WERI-Rb-1 (cell line): ENCODE data around the gene UST.
"Not testable (repeated sequence)": the region's sequence is repeated elsewhere in the genome, so short reads cannot be mapped to it uniquely, and the experiment has no call there.

ENCODE experiments used
- DNase-seq: peaks from one replicate; pipeline ENCODE4 v3.0.0-alpha.2; 2020
- H3K27ac ChIP-seq: fragments of 250-450 bp; sonication (Bioruptor Pico); 2 replicates; pipeline ENCODE4 v1.5.1; 2020; ENCODE audit warnings: mild to moderate bottlenecking, moderate library complexity
- H3K27me3 ChIP-seq: fragments of 250-450 bp; sonication (Bioruptor Pico); 2 replicates; pipeline ENCODE4 v1.5.1; 2021; ENCODE audit warnings: mild to moderate bottlenecking, low read depth, moderate library complexity; ENCODE audit not compliant: insufficient read depth, severe bottlenecking
- H3K36me3 ChIP-seq: fragments of 250-450 bp; sonication (Bioruptor Pico); 2 replicates; pipeline ENCODE4 v1.5.1; 2020; ENCODE audit warnings: mild to moderate bottlenecking, moderate library complexity
- H3K4me3 ChIP-seq: 2 replicates; pipeline ENCODE4 v1.5.1; 2011; ENCODE audit warnings: low read depth, mild to moderate bottlenecking, control low read depth, low read length
- H3K9me3 ChIP-seq: fragments of 250-450 bp; sonication (Bioruptor Pico); 2 replicates; pipeline ENCODE4 v1.5.1; 2021; ENCODE audit warnings: mild to moderate bottlenecking, moderate library complexity; ENCODE audit not compliant: severe bottlenecking
- CTCF ChIP-seq: IDR thresholded peaks from 2 replicates; pipeline ENCODE4 v1.5.1; 2011; ENCODE audit warnings: low read depth, mild to moderate bottlenecking, control low read depth, inconsistent platforms, low read length

UST gene

DNA sequence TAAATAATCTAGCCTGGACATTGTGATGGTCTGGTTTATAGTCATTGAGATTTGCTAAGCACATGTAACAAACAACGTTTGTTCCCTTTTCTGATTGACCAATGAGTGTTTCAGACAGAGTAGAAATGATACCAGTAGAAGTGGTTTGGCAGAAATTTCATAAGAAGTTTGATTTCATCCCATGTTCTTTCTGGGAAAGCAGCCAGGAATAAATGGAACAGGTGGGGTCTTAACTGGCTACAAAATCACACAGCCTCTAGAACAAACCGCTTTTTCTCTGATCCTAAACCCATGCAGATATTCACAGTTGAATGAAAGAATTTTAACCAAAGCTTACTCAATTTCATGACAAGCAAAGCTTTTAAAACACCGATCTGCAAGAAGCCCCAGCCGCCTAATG, 227.5 kb downstream of the UST start:
- no peak overlapping the region for H3K27ac ChIP-seq
- no peak for DNase-seq

DNA sequence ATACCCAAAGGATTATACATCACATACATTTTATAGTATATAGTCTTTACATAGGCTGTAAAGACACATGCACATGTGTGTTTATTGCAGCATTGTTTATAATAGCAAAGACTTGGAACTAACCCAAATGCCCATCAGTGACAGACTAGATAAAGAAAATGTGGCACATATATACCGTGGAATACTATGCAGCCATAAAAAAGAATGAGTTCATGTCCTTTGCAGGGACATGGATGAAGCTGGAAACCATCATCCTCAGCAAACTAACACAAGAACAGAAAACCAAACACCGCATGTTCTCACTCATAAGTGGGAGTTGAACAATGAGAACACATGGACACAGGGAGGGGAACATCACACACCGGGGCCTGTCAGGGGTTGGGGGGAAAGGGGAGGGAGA, 231.5 kb downstream of the UST start:
- H3K36me3 ChIP-seq, H3K27me3 ChIP-seq, H3K4me3 ChIP-seq, H3K9me3 ChIP-seq, DNase-seq, H3K27ac ChIP-seq: not testable (repeated sequence)

More for the DNA sequence above, 227.5 kb downstream of the UST start:
- TF ChIP-seq CTCF, result no peak
- H3K27me3 ChIP-seq, result no peaks in the 10 kb centered on the region
- no peaks in the 10 kb centered on the region for H3K9me3 ChIP-seq
- H3K4me3 ChIP-seq, result no peak overlapping the region
- no peaks in the 10 kb centered on the region for H3K36me3 ChIP-seq

DNA sequence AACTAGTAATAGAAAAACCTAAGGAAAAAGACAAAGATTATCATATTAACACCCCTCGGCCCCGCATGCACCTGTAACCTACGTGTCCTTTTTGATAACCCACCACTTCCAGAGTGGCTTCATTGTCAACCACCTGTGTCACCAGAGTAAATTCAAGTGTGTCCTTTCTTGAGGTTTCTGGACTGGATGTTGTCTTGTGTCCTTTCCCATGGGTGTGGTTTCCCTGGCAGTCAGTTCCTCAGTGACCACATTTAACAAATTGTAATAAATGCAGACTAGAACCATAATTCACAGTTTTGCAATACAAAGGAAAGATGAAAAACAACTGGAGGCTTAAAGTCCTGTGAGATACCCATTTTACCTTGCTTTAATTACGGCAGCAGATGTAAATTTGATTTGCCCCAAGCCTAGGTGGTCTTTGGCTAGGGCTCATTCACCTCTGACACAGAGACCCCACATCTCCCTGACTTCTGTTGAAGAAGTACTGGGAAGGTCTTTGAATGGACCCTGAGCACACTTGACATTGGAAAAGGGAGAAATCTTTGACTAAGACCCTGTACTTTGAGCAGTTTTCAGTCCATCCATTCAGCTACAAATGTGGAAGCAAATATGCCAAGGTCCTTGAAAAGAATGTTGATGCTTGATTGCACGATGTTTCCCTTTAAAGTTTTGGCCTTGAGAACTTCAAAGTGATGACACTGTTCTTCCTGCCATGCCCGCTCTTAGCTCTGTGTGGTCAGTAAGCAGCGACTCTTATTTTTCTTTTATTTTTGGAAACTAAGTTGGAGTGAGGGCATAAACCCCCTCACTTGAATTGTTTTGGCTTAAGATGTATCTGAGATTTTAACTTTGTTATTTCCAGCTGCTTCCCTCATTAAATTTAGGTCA, 232.4 kb downstream of the UST start:
- H3K36me3 ChIP-seq, result no peaks in the 10 kb centered on the region

GRCh38 chr6:148980234-148980633, 233.4 kb downstream of the UST start:
- no peak for DNase-seq
- Histone ChIP-seq H3K9me3 (no peaks in the 10 kb centered on the region), H3K4me3 (no peak overlapping the region), H3K27me3 (no peaks in the 10 kb centered on the region), H3K27ac (no peak overlapping the region), H3K36me3 (no peaks in the 10 kb centered on the region)
- TF ChIP-seq CTCF, result no peak

More for the DNA sequence above, 232.4 kb downstream of the UST start:
- Histone ChIP-seq H3K27me3 (no peaks in the 10 kb centered on the region), H3K27ac (no peak overlapping the region), H3K9me3 (no peaks in the 10 kb centered on the region), H3K4me3 (no peak overlapping the region)
- no peak for TF ChIP-seq CTCF
- DNase-seq, result no peak

GRCh38 chr6:148981515-148981914, 234.7 kb downstream of the UST start:
- H3K36me3 ChIP-seq, result no peaks in the 10 kb centered on the region
- no peak overlapping the region for H3K27ac ChIP-seq
- H3K27me3 ChIP-seq, result no peaks in the 10 kb centered on the region
- no peak overlapping the region for H3K4me3 ChIP-seq
- no peak for TF ChIP-seq CTCF
- no peaks in the 10 kb centered on the region for H3K9me3 ChIP-seq
- no peak for DNase-seq

GRCh38 chr6:148983101-148983761, 236.4 kb downstream of the UST start:
- no peaks in the 10 kb centered on the region for H3K9me3 ChIP-seq
- no peak overlapping the region for H3K4me3 ChIP-seq
- no peaks in the 10 kb centered on the region for H3K27me3 ChIP-seq
- H3K27ac ChIP-seq, result no peak overlapping the region
- DNase-seq, result no peak
- no peaks in the 10 kb centered on the region for H3K36me3 ChIP-seq
- no peak for TF ChIP-seq CTCF
